Suprapubic skin (tissue), 4 donors: ENCODE measurements around the gene EMX1. TPM values are rescaled to one million over a fixed set of nuclear protein-coding genes. Genes with fewer than 3 reads are reported as not detected.

Source experiments
- DNase-seq, 2 donors: peaks; one replicate each; pipeline ENCODE4 v3.0.0-alpha.2; 2019; ENCODE audit warnings: low spot score in 2 of 2
- H3K27ac ChIP-seq: fragments of 200-600 bp; sonication (generic); one replicate; pipeline ENCODE4 v1.5.1; 2019
- H3K27me3 ChIP-seq: fragments of 200-600 bp; sonication (generic); one replicate; pipeline ENCODE4 v1.5.1; 2019
- H3K36me3 ChIP-seq: fragments of 200-600 bp; sonication (generic); one replicate; pipeline ENCODE4 v1.5.1; 2019
- H3K4me1 ChIP-seq: fragments of 200-600 bp; sonication (generic); one replicate; pipeline ENCODE4 v1.5.1; 2019
- H3K4me3 ChIP-seq: fragments of 200-600 bp; sonication (generic); one replicate; pipeline ENCODE4 v1.5.1; 2019; ENCODE audit warnings: mild to moderate bottlenecking
- H3K9me3 ChIP-seq: fragments of 200-600 bp; sonication (generic); one replicate; pipeline ENCODE4 v1.5.1; 2019
- CTCF ChIP-seq, 2 donors: fragments of 200-600 bp in 1 of 2; fragments of 450-650 bp in 1 of 2; sonication (generic) in 1 of 2; IDR thresholded peaks; one replicate each; pipeline ENCODE4 v1.5.1; 2016 to 2019; ENCODE audit warnings: antibody characterized with exemption in 2 of 2, mild to moderate bottlenecking in 1 of 2, moderate library complexity in 1 of 2
- EP300 ChIP-seq: sonication (generic); formaldehyde crosslinking; IDR thresholded peaks from one replicate; pipeline ENCODE4 v1.6.1; 2017; ENCODE audit warnings: antibody characterized with exemption
- POLR2A ChIP-seq, 2 donors: fragments of 450-650 bp; IDR thresholded peaks; one replicate each; pipeline ENCODE4 v1.6.1; 2017; ENCODE audit warnings: antibody characterized with exemption in 2 of 2, mild to moderate bottlenecking in 2 of 2, moderate library complexity in 2 of 2
- POLR2AphosphoS5 ChIP-seq, 3 donors: sonication (generic); formaldehyde crosslinking; IDR thresholded peaks; one replicate each; pipeline ENCODE4 v1.6.1; 2017; ENCODE audit warnings: antibody characterized with exemption in 3 of 3
- WGBS: methylation state at CpG from one replicate; pipeline ENCODE4 v1.1.5; 2018; 5-methylcytosine and 5-hydroxymethylcytosine counted together
- total RNA-seq, 4 donors: library from RNA; depleted of rRNA; stranded (reverse); fragments of >200 nt; gene quantifications; one replicate each; pipeline ENCODE4 v1.1.0, GENCODE V29; 2016

The EMX1 gene
- total RNA-seq, 4 donors from 2014 or later = not detected

- Histone ChIP-seq H3K4me3 (peak within 1 kb of the TSS; percentile 60), H3K36me3 (peaks cover 10% of the 10 kb centered on the region), H3K27ac (peak within 1 kb of the TSS; percentile 39), H3K27me3 (peaks cover 5% of the 10 kb centered on the region), H3K4me1 (peaks cover 24% of the 10 kb centered on the region), H3K9me3 (no peaks in the 10 kb centered on the region)
- DNase-seq = peak in 1 of 2 donors; percentile 81
- WGBS = 0% methylated on average over 13 of the region's 76 CpGs
- TF ChIP-seq CTCF (IDR thresholded peaks at IDR 0.05) (no peak), POLR2AphosphoS5 (IDR thresholded peaks at IDR 0.05) (no peak), EP300 (no peak), POLR2A (IDR thresholded peaks at IDR 0.05) (no peak)
Observed at GRCh38 chr2:72887032-72887739, 30.1 kb upstream of the EMX1 start, which contains the start of gene SPR. SPR (plus strand) TSS chr2:72887408; CDS start chr2:72887433, 25 bp downstream.

- 14% methylated on average over 13 of the region's 21 CpGs for WGBS
- Histone ChIP-seq H3K27me3 (no peaks in the 10 kb centered on the region), H3K4me3 (peak overlapping the region; percentile 60), H3K27ac (peak overlapping the region; percentile 39), H3K9me3 (no peaks in the 10 kb centered on the region), H3K36me3 (peaks cover 11% of the 10 kb centered on the region), H3K4me1 (peaks cover 24% of the 10 kb centered on the region)
- TF ChIP-seq CTCF (IDR thresholded peaks at IDR 0.05) = peak; percentile 47 to 94
- TF ChIP-seq EP300 = no peak
- no peak for TF ChIP-seq POLR2AphosphoS5 (IDR thresholded peaks at IDR 0.05)
- TF ChIP-seq POLR2A (IDR thresholded peaks at IDR 0.05) = no peak
- DNase-seq = peak; percentile 92 to 94
Observed at GRCh38 chr2:72887740-72888437, 29.4 kb upstream of the EMX1 start.

GRCh38 chr2:72888438-72889202 lies 28.7 kb upstream of the EMX1 start:
- Histone ChIP-seq H3K36me3 (peaks cover 11% of the 10 kb centered on the region), H3K9me3 (no peaks in the 10 kb centered on the region), H3K27ac (no peak overlapping the region), H3K4me3 (no peak overlapping the region), H3K27me3 (no peaks in the 10 kb centered on the region), H3K4me1 (peaks cover 24% of the 10 kb centered on the region)
- no peak for DNase-seq
- 74% methylated on average over 11 of the region's 11 CpGs for WGBS
- TF ChIP-seq EP300 = no peak
- TF ChIP-seq CTCF (IDR thresholded peaks at IDR 0.05) = no peak
- no peak for TF ChIP-seq POLR2AphosphoS5 (IDR thresholded peaks at IDR 0.05)
- TF ChIP-seq POLR2A (IDR thresholded peaks at IDR 0.05) = no peak

- Histone ChIP-seq H3K36me3 (peaks cover 11% of the 10 kb centered on the region), H3K27ac (no peak overlapping the region), H3K4me1 (peaks cover 27% of the 10 kb centered on the region), H3K9me3 (no peaks in the 10 kb centered on the region), H3K27me3 (peaks cover 10% of the 10 kb centered on the region), H3K4me3 (no peak overlapping the region)
- DNase-seq = no peak
- no peak for TF ChIP-seq POLR2A (IDR thresholded peaks at IDR 0.05)
- no peak for TF ChIP-seq EP300
- 94% methylated on average over 4 of the region's 4 CpGs for WGBS
Observed at GRCh38 chr2:72889991-72890390, 27.3 kb upstream of the EMX1 start.

- 88% methylated on average over 8 of the region's 8 CpGs for WGBS
- peaks cover 11% of the 10 kb centered on the region for H3K36me3 ChIP-seq
- no peak for TF ChIP-seq POLR2A (IDR thresholded peaks at IDR 0.05)
- no peak overlapping the region for H3K4me3 ChIP-seq
- H3K4me1 ChIP-seq = peaks cover 35% of the 10 kb centered on the region
- H3K9me3 ChIP-seq = no peaks in the 10 kb centered on the region
- H3K27me3 ChIP-seq = peaks cover 23% of the 10 kb centered on the region
- no peak overlapping the region for H3K27ac ChIP-seq
- DNase-seq = no peak
Observed at GRCh38 chr2:72891091-72891818, 26.1 kb upstream of the EMX1 start.
